DND-41 (cell line): Measurements from ENCODE around the gene DYSF.

ENCODE experiments used
- ATAC-seq: fragments of 200-7000 bp; cut with Tn5 transposase; 3 replicates; pipeline ENCODE4 v1.9.1; 2021; ENCODE audit warnings: low read depth; ENCODE audit not compliant: insufficient read depth
- DNase-seq: peaks from one replicate; pipeline ENCODE4 v3.0.0-alpha.2; 2020
- H2AFZ ChIP-seq: 2 replicates; pipeline ENCODE4 v1.6.0; 2012; ENCODE audit warnings: low read depth, low read length
- H3K27ac ChIP-seq: 2 replicates; pipeline ENCODE4 v1.5.1; 2012; ENCODE audit warnings: low read length, inconsistent platforms
- H3K27me3 ChIP-seq: fragments of 200-600 bp; sonication (generic); 2 replicates; pipeline ENCODE4 v1.6.0; 2012; ENCODE audit warnings: low read length, mild to moderate bottlenecking, inconsistent platforms; ENCODE audit not compliant: insufficient read depth, poor library complexity
- H3K36me3 ChIP-seq: 2 replicates; pipeline ENCODE4 v1.5.1; 2012; ENCODE audit warnings: low read length, inconsistent platforms; ENCODE audit not compliant: insufficient read depth
- H3K4me1 ChIP-seq: 2 replicates; pipeline ENCODE4 v1.5.1; 2012; ENCODE audit warnings: mild to moderate bottlenecking, low read length; ENCODE audit not compliant: insufficient read depth
- H3K4me2 ChIP-seq: 2 replicates; pipeline ENCODE4 v1.6.0; 2012; ENCODE audit warnings: mild to moderate bottlenecking, moderate library complexity, low read length, inconsistent platforms; ENCODE audit not compliant: insufficient read depth
- H3K4me3 ChIP-seq, 2 experiments: fragments of 200-600 bp in 1 of 2; shearing (Covaris generic) in 1 of 2; 2 replicates each; pipeline ENCODE4 v1.5.1; 2012 to 2016; ENCODE audit warnings: inconsistent platforms in 2 of 2, low read length in 2 of 2, mild to moderate bottlenecking in 2 of 2, low read depth in 1 of 2, moderate library complexity in 1 of 2
- H3K79me2 ChIP-seq: 2 replicates; pipeline ENCODE4 v1.6.0; 2012; ENCODE audit warnings: low read length, inconsistent platforms; ENCODE audit not compliant: insufficient read depth
- H3K9ac ChIP-seq: 2 replicates; pipeline ENCODE4 v1.6.0; 2012; ENCODE audit warnings: low read depth, mild to moderate bottlenecking, inconsistent platforms, low read length, moderate library complexity
- H3K9me3 ChIP-seq: 2 replicates; pipeline ENCODE4 v1.5.1; 2012; ENCODE audit warnings: low read length, moderate library complexity, mild to moderate bottlenecking, inconsistent platforms; ENCODE audit not compliant: insufficient read depth, severe bottlenecking
- H4K20me1 ChIP-seq: 2 replicates; pipeline ENCODE4 v1.6.0; 2012; ENCODE audit warnings: low read length; ENCODE audit not compliant: insufficient read depth
- CTCF ChIP-seq: IDR thresholded peaks from 2 replicates; pipeline ENCODE4 v1.5.1; 2012; ENCODE audit warnings: borderline replicate concordance, low read length, moderate library complexity, mild to moderate bottlenecking; ENCODE audit not compliant: poor library complexity, severe bottlenecking; ENCODE audit errors: extremely low read depth
- EZH2 ChIP-seq: IDR thresholded peaks from 3 replicates; pipeline ENCODE4 v1.6.1; 2012; ENCODE audit warnings: borderline replicate concordance, low read depth, mild to moderate bottlenecking, moderate library complexity, low read length, inconsistent platforms; ENCODE audit not compliant: severe bottlenecking

Gene DYSF

DNA sequence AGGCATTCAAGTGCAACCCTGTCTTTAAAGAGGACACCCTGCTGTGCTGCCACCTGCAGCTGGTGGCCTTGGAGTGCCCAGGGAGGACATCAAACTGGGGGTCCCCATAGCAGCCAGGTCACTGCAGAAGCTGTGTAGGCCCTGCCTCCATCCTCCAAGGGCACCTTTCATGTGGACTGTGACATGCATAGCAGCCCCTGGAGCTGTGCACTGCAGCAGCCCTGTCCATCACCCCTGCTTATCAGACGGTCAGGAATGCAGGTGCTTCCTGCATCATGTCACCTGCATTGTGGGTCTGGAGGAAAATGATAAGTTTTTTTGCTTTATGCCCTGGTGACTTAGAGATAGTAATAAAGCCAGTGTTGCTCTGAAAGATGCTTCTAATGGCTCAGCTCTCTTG is 155.7 kb downstream of the DYSF start:
- Histone ChIP-seq H3K4me1 (no peaks in the 10 kb centered on the region), H2AFZ (no peak overlapping the region), H3K79me2 (no peaks in the 10 kb centered on the region), H3K36me3 (no peaks in the 10 kb centered on the region), H3K27me3 (peaks cover 8% of the 10 kb centered on the region), H3K4me2 (no peak overlapping the region), H4K20me1 (no peaks in the 10 kb centered on the region), H3K9ac (no peak overlapping the region), H3K4me3 (no peak overlapping the region), H3K9me3 (no peaks in the 10 kb centered on the region), H3K27ac (no peak overlapping the region)
- TF ChIP-seq EZH2 (no peak), CTCF (no peak)
- no peak for ATAC-seq
- no peak for DNase-seq

GRCh38 chr2:71609441-71609840 is 156.1 kb downstream of the DYSF start:
- H3K4me2 ChIP-seq: no peak overlapping the region
- DNase-seq (no peak), ATAC-seq (no peak)
- H3K4me3 ChIP-seq: no peak overlapping the region
- peaks cover 8% of the 10 kb centered on the region for H3K27me3 ChIP-seq
- TF ChIP-seq EZH2: no peak
- no peak for TF ChIP-seq CTCF
- no peaks in the 10 kb centered on the region for H3K9me3 ChIP-seq
- H4K20me1 ChIP-seq: no peaks in the 10 kb centered on the region
- H3K9ac ChIP-seq: no peak overlapping the region
- H2AFZ ChIP-seq: no peak overlapping the region
- H3K36me3 ChIP-seq: no peaks in the 10 kb centered on the region
- H3K79me2 ChIP-seq: no peaks in the 10 kb centered on the region
- H3K27ac ChIP-seq: no peak overlapping the region
- no peaks in the 10 kb centered on the region for H3K4me1 ChIP-seq

DNA sequence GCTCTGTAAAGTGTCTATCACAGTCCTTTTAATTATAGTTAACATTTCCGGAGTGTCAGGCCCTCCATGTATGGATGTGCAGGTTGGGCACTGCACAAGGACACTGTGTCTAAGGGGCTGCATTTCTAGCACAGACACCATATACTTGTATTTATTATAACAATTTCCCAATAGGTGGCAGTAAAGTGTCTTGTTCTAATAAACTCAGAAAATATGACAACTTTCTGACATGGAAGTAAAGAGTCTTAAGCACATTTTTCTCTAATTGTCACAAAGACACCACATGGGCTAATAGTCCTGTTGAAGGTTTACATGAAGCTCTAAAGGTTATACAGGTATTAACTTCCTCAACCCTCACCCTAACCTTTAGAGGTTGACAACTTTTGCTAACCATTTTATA is 156.6 kb downstream of the DYSF start:
- DNase-seq: no peak
- no peak overlapping the region for H3K4me2 ChIP-seq

More for the DNA sequence above, 156.6 kb downstream of the DYSF start:
- Histone ChIP-seq H4K20me1 (no peaks in the 10 kb centered on the region), H3K9ac (no peak overlapping the region), H3K27ac (no peak overlapping the region), H3K79me2 (no peaks in the 10 kb centered on the region), H2AFZ (no peak overlapping the region), H3K9me3 (no peaks in the 10 kb centered on the region), H3K4me3 (no peak overlapping the region), H3K4me1 (no peaks in the 10 kb centered on the region), H3K36me3 (no peaks in the 10 kb centered on the region), H3K27me3 (peaks cover 3% of the 10 kb centered on the region)
- TF ChIP-seq EZH2: no peak
- peak; percentile 53 for TF ChIP-seq CTCF
- no peak; the same call in 2 of the 3 replicates for ATAC-seq
